HCT116 (cell line): ENCODE measurements around the gene DHRS7B. TPM values are rescaled to one million over a fixed set of nuclear protein-coding genes. Genes with fewer than 3 reads are reported as not detected.

Experiments used
- ATAC-seq: fragments of 200-7000 bp; cut with Tn5 transposase; 2 replicates; pipeline ENCODE4 v1.9.1; 2020; ENCODE audit warnings: mild to moderate bottlenecking, moderate library complexity
- BruUV-seq: library from RNA; stranded (reverse); fragments of 400-500 nt; replicated peaks from 2 replicates; lab custom pipeline; 2021; lab: Mats Ljungman, UMichigan
- CTCF ChIA-PET: fragments of 300-600 bp; sonication (Branson Sonifier 250); formaldehyde crosslinking; loops from one replicate; lab custom pipeline; 2021; ENCODE audit warnings: antibody characterized with exemption; lab: Charles Lee
- POLR2A ChIA-PET: fragments of 300-600, 350-600 bp; sonication (Branson Sonifier 250); formaldehyde crosslinking; loops from one replicate; lab custom pipeline; 2021; ENCODE audit warnings: antibody characterized with exemption; lab: Charles Lee
- RAD21 ChIA-PET, 2 experiments: fragments of 300-600 bp; sonication (Branson Sonifier 250); formaldehyde crosslinking; loops; one replicate each; lab custom pipeline; 2023; ENCODE audit warnings: low total read pairs in 2 of 2; ENCODE audit not compliant: uncharacterized antibody in 2 of 2, unreplicated experiment in 2 of 2, low non-redundant PET in 1 of 2; lab: Charles Lee
- DNase-seq: peaks from one replicate; pipeline ENCODE4 v3.0.0-alpha.2; 2010; ENCODE audit warnings: low read depth, low spot score
- H2AFZ ChIP-seq: fragments of 200-600 bp; shearing (Covaris generic), sonication (generic); 2 replicates; pipeline ENCODE4 v1.6.1; 2017; ENCODE audit warnings: low read depth, mixed run types, mixed read lengths, antibody characterized with exemption, low read length; ENCODE audit not compliant: poor library complexity, severe bottlenecking
- H3K27ac ChIP-seq: 2 replicates; pipeline ENCODE4 v1.5.1; 2012; ENCODE audit warnings: low read depth, low read length
- H3K27me3 ChIP-seq: fragments of 200-600 bp; sonication (generic); 2 replicates; pipeline ENCODE4 v1.6.1; 2016; ENCODE audit warnings: mixed run types, low read length, mixed read lengths; ENCODE audit not compliant: insufficient read depth
- H3K36me3 ChIP-seq, 2 experiments: fragments of 200-500 bp in 1 of 2; fragments of 200-600 bp in 1 of 2; sonication (Bioruptor generic) in 1 of 2; sonication (generic) in 1 of 2; 2 replicates each; pipeline versions ENCODE4 v1.5.1 to v1.6.1; 2014 to 2016; ENCODE audit warnings: low read length in 2 of 2, inconsistent platforms in 1 of 2, mixed read lengths in 1 of 2, mixed run types in 1 of 2; ENCODE audit not compliant: insufficient read depth in 2 of 2, control insufficient read depth in 1 of 2
- H3K4me1 ChIP-seq, 2 experiments: fragments of 200-600 bp in 1 of 2; sonication (generic) in 1 of 2; 2 replicates each; pipeline versions ENCODE4 v1.5.1 to v1.6.1; 2012 to 2017; ENCODE audit warnings: low read length in 2 of 2, inconsistent platforms in 1 of 2, mild to moderate bottlenecking in 1 of 2, mixed read lengths in 1 of 2, mixed run types in 1 of 2, moderate library complexity in 1 of 2; ENCODE audit not compliant: insufficient read depth in 2 of 2, control insufficient read depth in 1 of 2
- H3K4me2 ChIP-seq: fragments of 200-600 bp; sonication (generic); 2 replicates; pipeline ENCODE4 v1.6.1; 2017; ENCODE audit warnings: mixed run types, low read length, mixed read lengths
- H3K4me3 ChIP-seq, 2 experiments: fragments of 200-600 bp in 1 of 2; sonication (generic) in 1 of 2; replicated peaks in 1 of 2; 2 replicates each; pipeline ENCODE4 v1.5.1; 2011 to 2016; ENCODE audit warnings: low read length in 2 of 2, control low read depth in 1 of 2, low read depth in 1 of 2, mild to moderate bottlenecking in 1 of 2, mixed read lengths in 1 of 2, mixed run types in 1 of 2
- H3K79me2 ChIP-seq: fragments of 200-600 bp; sonication (generic); 2 replicates; pipeline ENCODE4 v1.6.1; 2017; ENCODE audit warnings: mild to moderate bottlenecking, mixed run types, low read length, moderate library complexity, mixed read lengths; ENCODE audit not compliant: insufficient read depth
- H3K9ac ChIP-seq: fragments of 200-600 bp; sonication (generic); 2 replicates; pipeline ENCODE4 v1.6.1; 2016; ENCODE audit warnings: low read length, mixed read lengths
- H3K9me2 ChIP-seq: fragments of 200-600 bp; sonication (generic), shearing (Covaris generic); 2 replicates; pipeline ENCODE4 v1.6.1; 2017; ENCODE audit warnings: mixed run types, mild to moderate bottlenecking, moderate library complexity; ENCODE audit not compliant: insufficient read depth
- H3K9me3 ChIP-seq, 2 experiments: fragments of 200-500 bp in 1 of 2; fragments of 200-600 bp in 1 of 2; sonication (Bioruptor generic) in 1 of 2; sonication (generic) in 1 of 2; 2 replicates each; pipeline ENCODE4 v1.6.1; 2014 to 2017; ENCODE audit warnings: low read length in 2 of 2, mixed read lengths in 2 of 2, inconsistent platforms in 1 of 2, low read depth in 1 of 2, mild to moderate bottlenecking in 1 of 2, mixed run types in 1 of 2, moderate library complexity in 1 of 2; ENCODE audit not compliant: control insufficient read depth in 1 of 2, insufficient read depth in 1 of 2
- H4K20me1 ChIP-seq: fragments of 200-600 bp; sonication (generic), shearing (Covaris generic); 2 replicates; pipeline ENCODE4 v1.6.1; 2017; ENCODE audit warnings: mixed run types, mild to moderate bottlenecking, moderate library complexity; ENCODE audit not compliant: insufficient read depth
- ATF3 ChIP-seq: IDR thresholded peaks from 2 replicates; pipeline ENCODE4 v1.6.1; 2012
- CEBPB ChIP-seq: IDR thresholded peaks from 2 replicates; pipeline ENCODE4 v1.6.1; 2012; ENCODE audit warnings: low read depth
- CTCF ChIP-seq, 3 experiments: fragments of 200-600 bp in 1 of 3; sonication (generic) in 1 of 3; IDR thresholded peaks in 2 of 3; conservative IDR thresholded peaks in 1 of 3; 2 replicates each; pipeline ENCODE4 v1.5.1; 2012 to 2017; ENCODE audit warnings: low read depth in 2 of 3, low read length in 2 of 3, antibody characterized with exemption in 1 of 3, borderline replicate concordance in 1 of 3, control low read depth in 1 of 3, mild to moderate bottlenecking in 1 of 3, mixed read lengths in 1 of 3, mixed run types in 1 of 3, moderate library complexity in 1 of 3; ENCODE audit not compliant: insufficient read depth in 1 of 3
- ELF1 ChIP-seq: IDR thresholded peaks from 2 replicates; pipeline ENCODE4 v1.6.1; 2012; ENCODE audit warnings: low read depth, borderline replicate concordance
- EZH2 ChIP-seq: fragments of 200-600 bp; sonication (generic); IDR thresholded peaks from 2 replicates; pipeline ENCODE4 v1.6.1; 2017; ENCODE audit warnings: antibody characterized with exemption, mixed run types
- EZH2phosphoT487 ChIP-seq: fragments of 200-600 bp; IDR thresholded peaks from 2 replicates; pipeline ENCODE4 v1.6.1; 2018; ENCODE audit warnings: antibody characterized with exemption, borderline replicate concordance
- JUND ChIP-seq: IDR thresholded peaks from 2 replicates; pipeline ENCODE4 v1.6.1; 2012
- POLR2A ChIP-seq: IDR thresholded peaks from 2 replicates; pipeline ENCODE4 v1.7.0; 2011; ENCODE audit warnings: borderline replicate concordance; ENCODE audit not compliant: insufficient read depth, insufficient read length; ENCODE audit errors: extremely low read depth
- RAD21 ChIP-seq: IDR thresholded peaks from 2 replicates; pipeline ENCODE4 v1.6.1; 2012; ENCODE audit warnings: low read depth, mild to moderate bottlenecking
- SIN3A ChIP-seq: IDR thresholded peaks from 2 replicates; pipeline ENCODE4 v1.6.1; 2012; ENCODE audit warnings: low read depth
- SP1 ChIP-seq: IDR thresholded peaks from 2 replicates; pipeline ENCODE4 v1.6.1; 2012; ENCODE audit warnings: low read depth
- SRF ChIP-seq: IDR thresholded peaks from 2 replicates; pipeline ENCODE4 v1.6.1; 2012; ENCODE audit warnings: low read depth
- TCF7L2 ChIP-seq: IDR thresholded peaks from 2 replicates; pipeline ENCODE4 v1.7.0; 2011; ENCODE audit warnings: borderline replicate concordance, inconsistent platforms; ENCODE audit not compliant: insufficient read depth, insufficient read length; ENCODE audit errors: extremely low read depth
- YY1 ChIP-seq: IDR thresholded peaks from 2 replicates; pipeline ENCODE4 v1.6.1; 2011; ENCODE audit warnings: low read length, low read depth, moderate library complexity, mild to moderate bottlenecking; ENCODE audit not compliant: insufficient replicate concordance; ENCODE audit errors: extremely low read depth
- ZNF274 ChIP-seq: fragments of 200-500 bp; sonication (Bioruptor generic); IDR thresholded peaks from 2 replicates; pipeline ENCODE4 v1.6.1; 2014; ENCODE audit warnings: mild to moderate bottlenecking, low read depth, low read length, inconsistent platforms
- intact Hi-C: fragments of 100-400 bp; cut with micrococcal nuclease; formaldehyde crosslinking; loops from 2 replicates; pipeline ENCODE4 v1.10.0; 2022
- total RNA-seq: library from RNA; stranded (reverse); gene quantifications from one replicate; pipeline ENCODE4 v1.2.1, GENCODE V29; 2021; ENCODE audit not compliant: unreplicated experiment
- TF ChIP-seq, protein P1 (sequence below): IDR thresholded peaks from 2 replicates; pipeline ENCODE4 v1.6.1; 2012; ENCODE audit warnings: low read depth
- TF ChIP-seq, protein P2 (sequence below): IDR thresholded peaks from 2 replicates; pipeline ENCODE4 v1.6.1; 2012

Gene DHRS7B
- total RNA-seq, 1 experiment from 2014 or later, result 19.6 TPM

DNA sequence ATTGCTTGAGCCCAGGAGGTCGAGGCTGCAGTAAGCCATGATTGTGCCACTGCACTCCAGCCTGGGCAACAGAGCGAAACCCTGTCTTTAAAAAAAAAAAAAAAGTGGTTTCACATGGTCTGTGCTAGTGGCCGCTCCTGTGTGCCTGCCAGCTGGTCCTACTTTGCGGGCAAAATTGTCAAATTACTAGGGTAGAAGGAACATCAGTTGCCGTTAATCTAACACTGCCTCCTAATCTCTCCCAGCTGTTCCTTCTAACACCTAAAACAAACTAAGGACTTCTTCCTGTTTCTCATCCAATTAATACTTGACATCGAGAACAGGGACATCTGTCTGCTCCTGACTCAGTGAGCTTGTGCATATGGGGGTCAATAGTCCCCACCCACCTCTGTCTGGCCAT, 63.3 kb downstream of the DHRS7B start:
- no peaks in the 10 kb centered on the region for H3K9me2 ChIP-seq
- no peak overlapping the region for H3K9ac ChIP-seq
- no peak for TF ChIP-seq CTCF (IDR thresholded peaks at IDR 0.05 in 2 of 3, conservative IDR thresholded peaks at IDR 0.05 in 1 of 3; ENCODE audit: borderline replicate concordance in 1 of 3, insufficient read depth in 1 of 3, low read depth in 2 of 3, low read length in 2 of 3)
- TF ChIP-seq, protein P1, sequence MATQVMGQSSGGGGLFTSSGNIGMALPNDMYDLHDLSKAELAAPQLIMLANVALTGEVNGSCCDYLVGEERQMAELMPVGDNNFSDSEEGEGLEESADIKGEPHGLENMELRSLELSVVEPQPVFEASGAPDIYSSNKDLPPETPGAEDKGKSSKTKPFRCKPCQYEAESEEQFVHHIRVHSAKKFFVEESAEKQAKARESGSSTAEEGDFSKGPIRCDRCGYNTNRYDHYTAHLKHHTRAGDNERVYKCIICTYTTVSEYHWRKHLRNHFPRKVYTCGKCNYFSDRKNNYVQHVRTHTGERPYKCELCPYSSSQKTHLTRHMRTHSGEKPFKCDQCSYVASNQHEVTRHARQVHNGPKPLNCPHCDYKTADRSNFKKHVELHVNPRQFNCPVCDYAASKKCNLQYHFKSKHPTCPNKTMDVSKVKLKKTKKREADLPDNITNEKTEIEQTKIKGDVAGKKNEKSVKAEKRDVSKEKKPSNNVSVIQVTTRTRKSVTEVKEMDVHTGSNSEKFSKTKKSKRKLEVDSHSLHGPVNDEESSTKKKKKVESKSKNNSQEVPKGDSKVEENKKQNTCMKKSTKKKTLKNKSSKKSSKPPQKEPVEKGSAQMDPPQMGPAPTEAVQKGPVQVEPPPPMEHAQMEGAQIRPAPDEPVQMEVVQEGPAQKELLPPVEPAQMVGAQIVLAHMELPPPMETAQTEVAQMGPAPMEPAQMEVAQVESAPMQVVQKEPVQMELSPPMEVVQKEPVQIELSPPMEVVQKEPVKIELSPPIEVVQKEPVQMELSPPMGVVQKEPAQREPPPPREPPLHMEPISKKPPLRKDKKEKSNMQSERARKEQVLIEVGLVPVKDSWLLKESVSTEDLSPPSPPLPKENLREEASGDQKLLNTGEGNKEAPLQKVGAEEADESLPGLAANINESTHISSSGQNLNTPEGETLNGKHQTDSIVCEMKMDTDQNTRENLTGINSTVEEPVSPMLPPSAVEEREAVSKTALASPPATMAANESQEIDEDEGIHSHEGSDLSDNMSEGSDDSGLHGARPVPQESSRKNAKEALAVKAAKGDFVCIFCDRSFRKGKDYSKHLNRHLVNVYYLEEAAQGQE, result no peak
- no peak for TF ChIP-seq CEBPB
- TF ChIP-seq SIN3A, result no peak
- TF ChIP-seq SRF, result no peak
- TF ChIP-seq ZNF274, result no peak
- no peak for TF ChIP-seq YY1
- no peak for TF ChIP-seq TCF7L2
- TF ChIP-seq ELF1, result no peak
- TF ChIP-seq POLR2A, result no peak
- TF ChIP-seq EZH2phosphoT487, result no peak
- no peak for TF ChIP-seq EZH2
- TF ChIP-seq, protein P2, sequence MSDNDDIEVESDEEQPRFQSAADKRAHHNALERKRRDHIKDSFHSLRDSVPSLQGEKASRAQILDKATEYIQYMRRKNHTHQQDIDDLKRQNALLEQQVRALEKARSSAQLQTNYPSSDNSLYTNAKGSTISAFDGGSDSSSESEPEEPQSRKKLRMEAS, result no peak
- no peak for TF ChIP-seq SP1
- no peak for TF ChIP-seq ATF3
- TF ChIP-seq RAD21, result no peak
- no peak for TF ChIP-seq JUND
- no peak overlapping the region for H3K27ac ChIP-seq
- no peak overlapping the region for H3K4me2 ChIP-seq
- no peak overlapping the region for H2AFZ ChIP-seq
- no TSS peak for BruUV-seq
- H3K9me3 ChIP-seq, result no peaks in the 10 kb centered on the region
- H3K4me3 ChIP-seq, result no peak overlapping the region
- ChIA-PET RAD21 (no interaction called here), CTCF (no interaction called here), POLR2A (no interaction called here)
- no peaks in the 10 kb centered on the region for H3K36me3 ChIP-seq
- no peaks in the 10 kb centered on the region for H3K27me3 ChIP-seq
- no peak for DNase-seq
- intact Hi-C loops, result no loop called here
- ATAC-seq, result no peak
- H3K4me1 ChIP-seq, result peaks cover 0 to 6% of the 10 kb centered on the region in 2 experiments; a peak in 1 of 4 replicates
- no peaks in the 10 kb centered on the region for H3K79me2 ChIP-seq
- H4K20me1 ChIP-seq, result no peaks in the 10 kb centered on the region
